Epithelial cell of prostate (primary cell): ENCODE results near the gene ANKRD33B.
"Not testable (repeated sequence)": the region's sequence is repeated elsewhere in the genome, so short reads cannot be mapped to it uniquely, and the experiment has no call there.

Experiments
- DNase-seq: peaks from one replicate; pipeline ENCODE4 v3.0.0-alpha.2; 2011; ENCODE audit warnings: low read depth, low spot score
- H3K27ac ChIP-seq: fragments of 450-650 bp; 2 replicates; pipeline ENCODE4 v1.5.1; 2017; ENCODE audit warnings: mild to moderate bottlenecking

Gene ANKRD33B

GRCh38 chr5:10653043-10653442 is 89.2 kb downstream of the ANKRD33B start:
- DNase-seq = no peak
- no peak overlapping the region for H3K27ac ChIP-seq

- DNase-seq = no peak
- no peak overlapping the region for H3K27ac ChIP-seq
These were observed 90.0 kb downstream of the ANKRD33B start for GRCh38 chr5:10653751-10654400.

- DNase-seq = no peak
- no peak overlapping the region for H3K27ac ChIP-seq
These were observed 90.7 kb downstream of the ANKRD33B start for GRCh38 chr5:10654566-10654965.

- H3K27ac ChIP-seq = no peak overlapping the region
- DNase-seq = no peak
These were observed 91.5 kb downstream of the ANKRD33B start for GRCh38 chr5:10655161-10655971.

- peak; percentile 5 for DNase-seq
- H3K27ac ChIP-seq = no peak overlapping the region
These were observed 92.3 kb downstream of the ANKRD33B start for GRCh38 chr5:10655972-10656830.

- H3K27ac ChIP-seq = no peak overlapping the region
- DNase-seq = no peak
These were observed 94.4 kb downstream of the ANKRD33B start for GRCh38 chr5:10658265-10658664.

GRCh38 chr5:10660135-10660534 is 96.3 kb downstream of the ANKRD33B start:
- no peak for DNase-seq
- H3K27ac ChIP-seq = no peak overlapping the region

GRCh38 chr5:10660720-10661387 is 97.0 kb downstream of the ANKRD33B start:
- DNase-seq = no peak
- H3K27ac ChIP-seq = no peak overlapping the region

- H3K27ac ChIP-seq = no peak overlapping the region
- DNase-seq = no peak
These were observed 97.5 kb downstream of the ANKRD33B start for GRCh38 chr5:10661401-10661800.

GRCh38 chr5:10662083-10662482 is 98.2 kb downstream of the ANKRD33B start:
- no peak for DNase-seq
- H3K27ac ChIP-seq = no peak overlapping the region

GRCh38 chr5:10662661-10663488 is 99.0 kb downstream of the ANKRD33B start:
- H3K27ac ChIP-seq = no peak overlapping the region
- no peak for DNase-seq

GRCh38 chr5:10663489-10664179 is 99.8 kb downstream of the ANKRD33B start:
- no peak for DNase-seq
- no peak overlapping the region for H3K27ac ChIP-seq

GRCh38 chr5:10664180-10664769 is 100.4 kb downstream of the ANKRD33B start:
- not testable (repeated sequence) for DNase-seq

GRCh38 chr5:10665799-10666198 is 101.9 kb downstream of the ANKRD33B start:
- DNase-seq = no peak
- no peak overlapping the region for H3K27ac ChIP-seq

More at GRCh38 chr5:10664180-10664769, 100.4 kb downstream of the ANKRD33B start:
- H3K27ac ChIP-seq = not testable (repeated sequence)

- H3K27ac ChIP-seq = no peak overlapping the region
- no peak for DNase-seq
These were observed 102.8 kb downstream of the ANKRD33B start for GRCh38 chr5:10666531-10667299.

- no peak overlapping the region for H3K27ac ChIP-seq
- DNase-seq = no peak
These were observed 103.7 kb downstream of the ANKRD33B start for GRCh38 chr5:10667431-10668057.

GRCh38 chr5:10668697-10669096 is 104.8 kb downstream of the ANKRD33B start:
- DNase-seq = no peak
- H3K27ac ChIP-seq = no peak overlapping the region
